Thoracic aorta (tissue), 2 donors: ENCODE results near the gene NOC4L. TPM values are rescaled to one million over a fixed set of nuclear protein-coding genes. Genes with fewer than 3 reads are reported as not detected.

ENCODE experiments used
- ATAC-seq: fragments of 150-250 bp; one replicate; pipeline ENCODE4 v1.8.0; 2017; ENCODE audit warnings: low read depth; ENCODE audit not compliant: insufficient number of reproducible peaks, low FRiP score
- DNase-seq: peaks from one replicate; pipeline ENCODE4 v3.0.0-alpha.2; 2020; ENCODE audit warnings: low spot score
- H3K27ac ChIP-seq, 2 donors: fragments of 200-600 bp; sonication (generic); 1 replicate in 1 of 2; 2 replicates in 1 of 2; pipeline ENCODE4 v1.5.1; 2016; ENCODE audit warnings: mild to moderate bottlenecking in 2 of 2, moderate library complexity in 2 of 2
- H3K27me3 ChIP-seq: fragments of 200-600 bp; sonication (generic); replicated peaks from 2 replicates; pipeline ENCODE4 v1.6.0; 2016; ENCODE audit warnings: mild to moderate bottlenecking; ENCODE audit not compliant: insufficient read depth
- H3K36me3 ChIP-seq: fragments of 200-600 bp; sonication (generic); one replicate; pipeline ENCODE4 v1.5.1; 2016
- H3K4me1 ChIP-seq, 2 donors: fragments of 200-600 bp; sonication (generic); 1 replicate in 1 of 2; 2 replicates in 1 of 2; pipeline versions ENCODE4 v1.5.1 to v1.6.0; 2016; ENCODE audit warnings: low read depth in 2 of 2, mild to moderate bottlenecking in 1 of 2; ENCODE audit not compliant: control insufficient read depth in 1 of 2
- H3K4me3 ChIP-seq: fragments of 200-600 bp; sonication (generic); 2 replicates; pipeline ENCODE4 v1.5.1; 2016; ENCODE audit warnings: mild to moderate bottlenecking
- H3K9me3 ChIP-seq: fragments of 200-600 bp; sonication (generic); 2 replicates; pipeline ENCODE4 v1.5.1; 2016
- total RNA-seq, 2 donors: library from RNA; depleted of rRNA; stranded (reverse); fragments of >200 nt; gene quantifications; one replicate each; pipeline versions ENCODE4 v1.1.0 to v1.2.3, GENCODE V29; 2016
- TF ChIP-seq, protein P1 (sequence below): fragments of 200-600 bp; sonication (generic); IDR thresholded peaks from one replicate; pipeline ENCODE4 v1.5.1; 2019; ENCODE audit warnings: antibody characterized with exemption

Gene NOC4L
- total RNA-seq, 2 donors from 2014 or later, result 5.9 to 8.5 TPM

DNA sequence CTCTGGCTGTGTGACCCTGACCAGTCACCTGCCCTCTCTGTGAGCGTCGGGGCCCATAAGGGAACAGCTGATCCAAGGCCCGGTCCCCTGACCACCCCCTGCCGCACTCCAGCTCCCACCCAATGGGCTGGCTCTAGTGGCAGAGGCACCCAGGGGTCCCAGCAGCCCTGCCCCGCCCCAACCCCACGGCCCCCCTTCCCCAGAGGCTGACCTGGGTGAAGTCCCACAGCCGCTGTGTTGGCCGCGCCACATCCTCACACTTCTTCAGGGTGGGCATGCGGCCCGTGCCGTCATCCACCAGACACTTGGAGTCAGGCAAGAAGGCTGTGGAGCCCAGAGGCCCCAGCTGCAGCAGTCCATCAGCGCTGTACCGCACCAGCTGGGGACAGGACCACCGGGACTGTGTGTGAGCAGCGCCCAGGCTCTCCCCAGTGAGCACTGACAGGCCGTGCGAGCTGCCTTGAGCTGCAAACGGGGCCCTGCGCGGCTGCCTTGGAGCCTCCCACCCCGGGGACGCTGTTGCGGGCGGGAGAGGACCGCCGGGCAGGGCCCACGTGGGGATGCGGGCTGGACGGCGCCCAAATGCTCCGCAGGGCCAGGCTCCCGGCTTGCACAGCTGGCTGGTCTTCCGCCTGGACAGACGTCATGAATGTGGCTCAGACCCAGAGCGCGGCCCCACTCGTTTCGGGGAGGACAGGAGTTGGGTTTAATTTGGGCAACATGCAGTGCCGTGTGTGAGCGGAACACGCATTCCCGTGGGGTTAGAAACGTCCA, 53.5 kb downstream of the NOC4L start:
- ATAC-seq, result no peak
- TF ChIP-seq, protein P1, sequence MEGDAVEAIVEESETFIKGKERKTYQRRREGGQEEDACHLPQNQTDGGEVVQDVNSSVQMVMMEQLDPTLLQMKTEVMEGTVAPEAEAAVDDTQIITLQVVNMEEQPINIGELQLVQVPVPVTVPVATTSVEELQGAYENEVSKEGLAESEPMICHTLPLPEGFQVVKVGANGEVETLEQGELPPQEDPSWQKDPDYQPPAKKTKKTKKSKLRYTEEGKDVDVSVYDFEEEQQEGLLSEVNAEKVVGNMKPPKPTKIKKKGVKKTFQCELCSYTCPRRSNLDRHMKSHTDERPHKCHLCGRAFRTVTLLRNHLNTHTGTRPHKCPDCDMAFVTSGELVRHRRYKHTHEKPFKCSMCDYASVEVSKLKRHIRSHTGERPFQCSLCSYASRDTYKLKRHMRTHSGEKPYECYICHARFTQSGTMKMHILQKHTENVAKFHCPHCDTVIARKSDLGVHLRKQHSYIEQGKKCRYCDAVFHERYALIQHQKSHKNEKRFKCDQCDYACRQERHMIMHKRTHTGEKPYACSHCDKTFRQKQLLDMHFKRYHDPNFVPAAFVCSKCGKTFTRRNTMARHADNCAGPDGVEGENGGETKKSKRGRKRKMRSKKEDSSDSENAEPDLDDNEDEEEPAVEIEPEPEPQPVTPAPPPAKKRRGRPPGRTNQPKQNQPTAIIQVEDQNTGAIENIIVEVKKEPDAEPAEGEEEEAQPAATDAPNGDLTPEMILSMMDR, result no peak
- Histone ChIP-seq H3K27me3 (no peaks in the 10 kb centered on the region), H3K4me3 (no peak overlapping the region), H3K9me3 (peaks cover 3% of the 10 kb centered on the region), H3K36me3 (no peaks in the 10 kb centered on the region), H3K4me1 (no peaks in the 10 kb centered on the region), H3K27ac (no peak overlapping the region)
- no peak for DNase-seq

- Histone ChIP-seq H3K36me3 (no peaks in the 10 kb centered on the region), H3K4me1 (peaks cover 0 to 2% of the 10 kb centered on the region in 2 donors), H3K27me3 (no peaks in the 10 kb centered on the region), H3K9me3 (no peaks in the 10 kb centered on the region), H3K27ac (no peak overlapping the region), H3K4me3 (no peak overlapping the region)
- DNase-seq, result no peak
- ATAC-seq, result no peak
- TF ChIP-seq, protein P1, result no peak
These were observed 54.8 kb downstream of the NOC4L start for GRCh38 chr12:132199101-132199500.

DNA sequence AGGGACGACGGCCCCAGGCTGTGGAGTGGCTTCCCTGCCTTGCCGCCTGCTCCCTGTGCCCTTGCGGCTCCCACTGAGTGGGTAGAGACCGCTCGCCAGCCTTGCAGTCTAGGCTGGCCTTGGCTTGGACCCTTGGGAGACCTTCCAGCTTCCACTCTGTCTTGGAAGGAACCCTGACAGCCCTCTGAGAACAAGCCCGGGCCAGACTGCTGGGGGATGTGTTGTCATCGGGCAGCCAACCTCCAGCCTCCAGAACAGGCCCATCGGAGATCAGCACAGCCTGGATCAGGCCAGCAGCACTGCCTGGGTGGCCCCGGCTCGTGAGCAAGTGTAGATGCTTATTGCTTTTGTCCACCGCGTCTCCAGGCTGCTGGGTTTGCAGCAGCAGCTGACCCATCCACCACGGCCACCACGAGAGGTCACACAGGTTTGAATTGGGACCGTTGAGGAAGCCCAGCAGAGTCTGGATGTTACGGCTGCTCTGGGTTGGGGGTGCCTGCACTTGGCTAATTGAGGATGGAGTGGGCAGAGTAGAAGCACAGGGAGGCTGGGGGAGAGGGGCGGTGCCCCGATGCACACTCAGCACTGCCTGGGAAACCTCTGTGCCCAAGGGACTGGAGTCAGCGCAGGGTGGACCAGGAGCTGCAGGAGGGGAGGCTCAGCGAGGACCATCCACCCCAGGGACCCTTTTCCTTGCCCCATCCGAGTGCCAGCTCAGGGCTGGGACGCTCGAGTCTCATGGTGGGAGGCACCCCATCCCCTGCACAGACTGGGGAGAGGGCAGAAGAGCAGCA, 55.5 kb downstream of the NOC4L start:
- Histone ChIP-seq H3K27ac (no peak overlapping the region), H3K9me3 (no peaks in the 10 kb centered on the region), H3K36me3 (no peaks in the 10 kb centered on the region), H3K27me3 (no peaks in the 10 kb centered on the region), H3K4me1 (peaks cover 0 to 8% of the 10 kb centered on the region in 2 donors), H3K4me3 (no peak overlapping the region)
- TF ChIP-seq, protein P1, result no peak
- no peak for ATAC-seq
- DNase-seq, result no peak

GRCh38 chr12:132200800-132201199, 56.5 kb downstream of the NOC4L start:
- H3K27me3 ChIP-seq, result no peaks in the 10 kb centered on the region
- no peaks in the 10 kb centered on the region for H3K9me3 ChIP-seq
- no peaks in the 10 kb centered on the region for H3K36me3 ChIP-seq
- TF ChIP-seq, protein P1, result no peak
- no peak overlapping the region for H3K4me3 ChIP-seq
- peaks cover 0 to 19% of the 10 kb centered on the region in 2 donors for H3K4me1 ChIP-seq
- H3K27ac ChIP-seq, result no peak overlapping the region
- no peak for ATAC-seq
- no peak for DNase-seq

- TF ChIP-seq, protein P1, result no peak
These were observed 57.3 kb downstream of the NOC4L start for GRCh38 chr12:132201391-132202120.

More at GRCh38 chr12:132201391-132202120, 57.3 kb downstream of the NOC4L start:
- Histone ChIP-seq H3K9me3 (no peaks in the 10 kb centered on the region), H3K4me3 (no peak overlapping the region), H3K36me3 (no peaks in the 10 kb centered on the region), H3K27ac (no peak overlapping the region), H3K27me3 (no peaks in the 10 kb centered on the region), H3K4me1 (peaks cover 0 to 21% of the 10 kb centered on the region in 2 donors)
- ATAC-seq (no peak), DNase-seq (no peak)
